ENCODE results near the gene KLF5. TPM values are rescaled to one million over a fixed set of nuclear protein-coding genes. Genes with fewer than 3 reads are reported as not detected.

The KLF5 gene
- total and polyA plus RNA-seq, 2 of the 4 experiments (the other 2 are of a cell fraction) = 5.4 to 8.8 TPM

- Histone ChIP-seq H3K27ac (ENCODE audit: insufficient read depth, low read length) (no peak overlapping the region), H3K27me3 (ENCODE audit: control insufficient read depth, insufficient read depth, low read length) (no peaks in the 10 kb centered on the region), H3K9me1 (ENCODE audit: insufficient read depth, low read length) (no peaks in the 10 kb centered on the region), H2BK120ac (ENCODE audit: low read depth, low read length) (no peak overlapping the region), H4K8ac (ENCODE audit: low read depth in 2 of 2, low read length in 2 of 2) (no peak overlapping the region), H3K56ac (ENCODE audit: extremely low read depth, insufficient read depth, low read length) (no peak overlapping the region), H3K9ac (ENCODE audit: low read depth, low read length) (no peak overlapping the region), H3K79me1 (ENCODE audit: low read depth in 1 of 2, low read length in 2 of 2) (no peaks in the 10 kb centered on the region), H2BK15ac (ENCODE audit: low read depth, low read length) (no peak overlapping the region), H3K36me3 (ENCODE audit: control insufficient read depth, insufficient read depth, low read length) (no peaks in the 10 kb centered on the region), H2BK20ac (ENCODE audit: low read depth, low read length) (no peak overlapping the region), H2BK5ac (ENCODE audit: low read depth, low read length, poor library complexity, severe bottlenecking) (no peak overlapping the region), H3K4me3 (ENCODE audit: insufficient read depth, low read depth, low read length) (no peak overlapping the region), H3K23ac (ENCODE audit: low read depth, low read length) (no peak overlapping the region), H4K20me1 (ENCODE audit: insufficient read depth, low read length) (no peaks in the 10 kb centered on the region), H3K4me2 (ENCODE audit: low read depth, low read length) (no peak overlapping the region), H4K91ac (ENCODE audit: insufficient read depth, low read depth, low read length) (no peak overlapping the region), H3K18ac (ENCODE audit: low read depth, low read length) (no peak overlapping the region), H2AFZ (replicated peaks; ENCODE audit: low read length, poor library complexity) (no peak overlapping the region), H3K9me3 (ENCODE audit: control insufficient read depth, insufficient read depth, low read length) (no peaks in the 10 kb centered on the region), H3K14ac (replicated peaks; ENCODE audit: low read depth, low read length) (no peak overlapping the region), H2AK5ac (ENCODE audit: low read depth, low read length) (no peak overlapping the region), H2AK9ac (replicated peaks; ENCODE audit: low read depth, low read length, poor library complexity) (no peak overlapping the region), H3K4ac (ENCODE audit: low read depth, low read length) (no peak overlapping the region), H3K4me1 (ENCODE audit: control insufficient read depth, insufficient read depth, low read length) (no peaks in the 10 kb centered on the region), H4K5ac (ENCODE audit: low read depth, low read length) (no peak overlapping the region)
- intact Hi-C loops (cut with micrococcal nuclease) (no loop called here), in situ Hi-C loops (cut with MboI; ENCODE audit: low sequenced_read_pairs) (no loop called here), dilution Hi-C loops (cut with HindIII; ENCODE audit: low sequenced_read_pairs, unreplicated experiment) (no loop called here)
- DNase-seq (no peak), ATAC-seq (ENCODE audit: low read depth) (no peak)
- TF ChIP-seq CEBPB (IDR thresholded peaks at IDR 0.05; ENCODE audit: low read depth, low read length) = peak; percentile 48; the same call in 1 of the 2 replicates
- no peak for TF ChIP-seq USF2 (IDR thresholded peaks at IDR 0.05; ENCODE audit: low read depth, low read length)
- no TSS peak for BruUV-seq (replicated peaks)
- ChIA-PET CTCF (no interaction called here), POLR2A (ENCODE audit: unreplicated experiment) (no interaction called here)
- WGBS, 2 experiments (ENCODE audit: extremely low coverage in 2 of 2, insufficient read length in 1 of 2) = no CpG with 5 or more reads among the region's 3 CpGs
These were observed 18.3 kb upstream of the KLF5 start for GRCh38 chr13:73040484-73040883.
